Immature natural killer cell (primary cell): ENCODE data around the gene SORCS2. TPM values are rescaled to one million over a fixed set of nuclear protein-coding genes. Genes with fewer than 3 reads are reported as not detected.

Source experiments
- DNase-seq, 3 donors: peaks; one replicate each; pipeline ENCODE4 v3.0.0; 2022; ENCODE audit warnings: mixed read lengths in 1 of 3
- H3K27ac Mint-ChIP-seq, 6 donors: one replicate each; pipeline ENCODE4 v1.8.0; 2020; ENCODE audit warnings: mixed read lengths in 6 of 6, mild to moderate bottlenecking in 5 of 6, inconsistent platforms in 4 of 6, moderate library complexity in 3 of 6
- H3K27me3 Mint-ChIP-seq, 3 donors: one replicate each; pipeline ENCODE4 v1.8.0; 2020 to 2021; ENCODE audit warnings: low read depth in 3 of 3, mild to moderate bottlenecking in 3 of 3, mixed read lengths in 3 of 3, moderate library complexity in 3 of 3, inconsistent platforms in 1 of 3
- H3K36me3 Mint-ChIP-seq, 3 donors: one replicate each; pipeline ENCODE4 v1.8.0; 2020; ENCODE audit warnings: mixed read lengths in 3 of 3, inconsistent platforms in 2 of 3, mild to moderate bottlenecking in 2 of 3
- H3K4me1 Mint-ChIP-seq, 2 donors: one replicate each; pipeline ENCODE4 v1.8.0; 2020; ENCODE audit warnings: inconsistent platforms in 2 of 2, mild to moderate bottlenecking in 2 of 2, mixed read lengths in 2 of 2, moderate library complexity in 1 of 2
- H3K4me3 Mint-ChIP-seq, 5 donors: one replicate each; pipeline ENCODE4 v1.8.0; 2020; ENCODE audit warnings: mild to moderate bottlenecking in 5 of 5, mixed read lengths in 5 of 5, inconsistent platforms in 3 of 5, moderate library complexity in 3 of 5
- H3K9me3 Mint-ChIP-seq, 6 donors: one replicate each; pipeline ENCODE4 v1.8.0; 2020; ENCODE audit warnings: mild to moderate bottlenecking in 6 of 6, mixed read lengths in 6 of 6, inconsistent platforms in 4 of 6, moderate library complexity in 3 of 6
- polyA plus RNA-seq, 3 donors: library from polyadenylated mRNA; unstranded; fragments of 300-500 nt; fragmentation: Illumina TruSeq; gene quantifications; one replicate each; pipeline ENCODE4 v1.2.3, GENCODE V29; 2021

Gene SORCS2
- polyA plus RNA-seq, 3 donors from 2014 or later, result 0.04 to 0.16 TPM; not detected in 1

- H3K27ac Mint-ChIP-seq, result no peak overlapping the region
- no peaks in the 10 kb centered on the region for H3K36me3 Mint-ChIP-seq
- no peaks in the 10 kb centered on the region for H3K4me1 Mint-ChIP-seq
- H3K27me3 Mint-ChIP-seq, result no peaks in the 10 kb centered on the region
- no peaks in the 10 kb centered on the region for H3K9me3 Mint-ChIP-seq
- no peak overlapping the region for H3K4me3 Mint-ChIP-seq
- no peak for DNase-seq
Observed at GRCh38 chr4:7736436-7737267, 544.3 kb downstream of the SORCS2 start.

DNA sequence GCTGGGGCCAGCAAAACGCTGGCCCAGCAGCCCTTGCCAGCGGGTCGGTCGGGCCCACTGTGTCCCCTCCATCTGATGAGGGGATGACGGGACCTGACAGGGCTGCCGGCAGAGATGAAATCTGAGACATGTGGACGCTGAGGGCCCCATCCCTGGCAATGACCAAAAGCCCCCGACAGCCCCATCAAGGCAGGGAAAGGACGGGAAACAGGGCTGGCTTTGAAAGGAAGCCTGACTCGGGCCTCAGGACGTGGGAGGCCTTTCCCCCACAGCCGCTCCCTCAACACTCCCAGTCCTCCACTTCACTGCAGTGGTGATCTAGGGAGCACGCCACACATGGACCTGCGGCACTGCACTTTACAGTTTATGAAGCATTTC, 544.9 kb downstream of the SORCS2 start:
- H3K4me1 Mint-ChIP-seq, result no peaks in the 10 kb centered on the region
- H3K9me3 Mint-ChIP-seq, result no peaks in the 10 kb centered on the region
- no peaks in the 10 kb centered on the region for H3K36me3 Mint-ChIP-seq

DNA sequence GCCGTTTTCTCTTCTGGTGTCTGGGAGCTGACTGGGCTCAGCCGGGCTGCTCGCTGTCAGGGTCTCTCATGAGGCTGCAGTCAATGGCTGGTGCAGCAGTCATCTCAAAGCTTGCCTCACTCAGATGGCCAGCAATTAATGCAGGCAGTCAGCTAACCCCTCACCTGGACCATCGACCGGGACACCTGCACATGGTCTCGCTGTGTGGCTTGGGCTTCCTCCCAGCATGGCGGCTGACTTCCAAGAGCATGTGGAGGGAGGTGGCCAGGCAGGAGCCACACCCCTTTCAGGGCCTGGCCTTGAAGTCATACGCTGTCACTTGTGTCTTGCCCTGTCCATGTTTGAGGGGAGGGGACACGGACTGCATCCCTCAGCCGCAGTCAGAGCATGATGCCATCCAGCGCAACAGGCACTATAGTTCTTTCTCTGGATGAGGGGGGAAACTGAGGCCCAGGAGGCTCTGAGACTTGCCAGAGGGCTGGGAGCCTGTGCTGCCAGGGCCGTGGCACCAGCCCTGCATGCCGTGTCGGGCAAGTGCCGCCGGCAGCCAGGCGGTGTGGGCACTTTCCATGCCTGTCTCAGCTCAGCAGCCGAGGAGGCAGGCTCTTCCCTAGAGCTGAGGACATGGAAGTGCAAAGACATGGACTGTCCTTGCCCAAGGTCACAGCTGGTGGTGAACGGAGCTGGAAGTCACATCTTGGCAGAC, 545.6 kb downstream of the SORCS2 start:
- no peaks in the 10 kb centered on the region for H3K9me3 Mint-ChIP-seq
- no peak overlapping the region for H3K27ac Mint-ChIP-seq
- no peaks in the 10 kb centered on the region for H3K27me3 Mint-ChIP-seq
- H3K4me3 Mint-ChIP-seq, result no peak overlapping the region
- no peak for DNase-seq
- H3K36me3 Mint-ChIP-seq, result no peaks in the 10 kb centered on the region
- no peaks in the 10 kb centered on the region for H3K4me1 Mint-ChIP-seq

More for the DNA sequence above, 544.9 kb downstream of the SORCS2 start:
- H3K27ac Mint-ChIP-seq, result no peak overlapping the region
- H3K27me3 Mint-ChIP-seq, result no peaks in the 10 kb centered on the region
- no peak overlapping the region for H3K4me3 Mint-ChIP-seq
- DNase-seq, result no peak

DNA sequence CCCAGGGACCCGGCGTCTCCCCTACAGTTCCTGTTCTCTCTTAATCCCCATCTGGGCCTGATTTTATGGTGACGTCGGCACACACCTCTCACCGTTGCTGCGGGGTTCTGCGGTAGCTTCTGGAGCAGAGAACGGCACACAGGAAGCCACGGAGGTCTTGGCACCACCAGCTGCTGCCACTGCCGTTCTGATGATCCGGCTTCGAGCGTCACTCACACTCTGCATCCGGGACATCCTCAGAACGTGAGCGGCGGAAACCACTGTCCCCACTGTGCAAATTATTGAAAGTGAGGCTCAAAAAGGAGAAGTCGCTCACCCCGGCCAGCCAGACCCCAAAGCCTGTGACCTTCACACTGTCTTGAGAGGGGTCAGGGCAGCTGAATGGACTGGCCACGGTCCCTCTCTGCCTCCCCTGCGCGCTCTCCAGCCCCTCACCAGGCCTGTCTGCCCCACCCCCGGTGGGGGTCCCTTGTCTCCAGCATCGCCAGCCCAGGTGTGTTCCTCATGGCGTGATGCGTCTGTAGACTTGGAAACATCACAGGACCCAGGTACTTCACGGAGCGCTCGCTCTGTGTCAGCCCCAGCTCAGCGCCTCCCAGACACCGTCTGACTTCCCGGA, 546.2 kb downstream of the SORCS2 start:
- no peaks in the 10 kb centered on the region for H3K27me3 Mint-ChIP-seq
- no peaks in the 10 kb centered on the region for H3K9me3 Mint-ChIP-seq
- H3K36me3 Mint-ChIP-seq, result no peaks in the 10 kb centered on the region
- no peak for DNase-seq
- no peak overlapping the region for H3K4me3 Mint-ChIP-seq
- H3K27ac Mint-ChIP-seq, result no peak overlapping the region
- no peaks in the 10 kb centered on the region for H3K4me1 Mint-ChIP-seq

- no peaks in the 10 kb centered on the region for H3K4me1 Mint-ChIP-seq
- no peak for DNase-seq
- H3K27me3 Mint-ChIP-seq, result peaks cover 0 to 1% (median 0%) of the 10 kb centered on the region in 3 donors
- H3K4me3 Mint-ChIP-seq, result no peak overlapping the region
- H3K36me3 Mint-ChIP-seq, result no peaks in the 10 kb centered on the region
- H3K27ac Mint-ChIP-seq, result no peak overlapping the region
- H3K9me3 Mint-ChIP-seq, result no peaks in the 10 kb centered on the region
Observed at GRCh38 chr4:7739077-7739917, 547.0 kb downstream of the SORCS2 start.

DNA sequence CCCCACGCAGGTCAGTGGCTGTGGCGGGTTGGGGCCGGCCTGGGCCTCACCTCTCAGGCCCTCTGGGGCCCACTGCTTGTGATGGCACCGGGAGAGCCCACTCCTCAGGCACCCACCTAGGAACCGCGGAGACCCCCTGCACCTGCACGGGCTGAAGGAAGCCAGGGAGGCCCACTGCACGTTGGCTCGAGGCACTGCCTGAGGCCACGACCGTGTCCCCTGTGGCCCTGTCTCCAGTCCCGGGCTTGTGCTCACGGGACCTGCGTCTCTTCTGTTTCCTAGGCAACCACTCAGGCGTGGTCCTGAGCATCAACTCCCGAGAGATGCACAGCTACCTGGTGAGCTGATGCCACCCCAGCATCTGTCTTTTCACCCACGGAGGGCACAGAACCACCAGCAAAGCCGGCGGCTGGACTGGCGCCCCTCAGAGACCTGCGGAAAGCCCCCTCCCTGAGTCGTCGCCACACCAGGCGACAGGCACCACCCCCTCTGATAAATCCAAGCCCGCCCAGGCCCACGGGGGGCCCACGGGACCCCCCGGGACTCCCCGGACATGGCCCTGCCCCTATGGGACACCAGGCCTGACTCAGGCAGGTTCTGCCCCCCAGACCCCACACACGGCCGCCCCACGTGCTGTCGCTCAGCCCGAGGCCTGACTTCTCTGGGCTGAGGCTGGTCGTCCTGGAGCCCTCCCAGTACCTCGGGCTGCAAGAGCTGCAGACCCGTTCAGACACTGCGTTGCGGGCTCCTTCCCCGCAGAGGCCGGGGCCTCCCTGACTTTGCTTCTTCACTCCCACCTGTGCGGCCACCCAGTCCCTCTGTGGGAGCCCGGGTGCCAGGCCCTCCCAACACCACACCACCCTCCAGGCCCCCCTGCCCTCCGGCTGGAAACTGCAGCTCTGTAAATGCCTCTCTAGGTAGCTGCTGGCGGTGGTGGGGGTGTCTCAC, 547.9 kb downstream of the SORCS2 start:
- DNase-seq, result no peak
- peaks cover 0 to 1% (median 0%) of the 10 kb centered on the region in 3 donors for H3K27me3 Mint-ChIP-seq
- H3K9me3 Mint-ChIP-seq, result no peaks in the 10 kb centered on the region
- H3K27ac Mint-ChIP-seq, result no peak overlapping the region
- H3K36me3 Mint-ChIP-seq, result no peaks in the 10 kb centered on the region
- no peaks in the 10 kb centered on the region for H3K4me1 Mint-ChIP-seq
- no peak overlapping the region for H3K4me3 Mint-ChIP-seq

GRCh38 chr4:7740866-7741525, 548.7 kb downstream of the SORCS2 start:
- Mint-ChIP-seq H3K27me3 (peaks cover 0 to 1% (median 0%) of the 10 kb centered on the region in 3 donors), H3K36me3 (no peaks in the 10 kb centered on the region), H3K9me3 (no peaks in the 10 kb centered on the region), H3K4me1 (no peaks in the 10 kb centered on the region), H3K27ac (no peak overlapping the region), H3K4me3 (no peak overlapping the region)
- DNase-seq, result no peak

- H3K27me3 Mint-ChIP-seq, result peaks cover 0 to 1% (median 0%) of the 10 kb centered on the region in 3 donors
- no peak overlapping the region for H3K27ac Mint-ChIP-seq
- DNase-seq, result no peak
- no peaks in the 10 kb centered on the region for H3K36me3 Mint-ChIP-seq
- no peaks in the 10 kb centered on the region for H3K9me3 Mint-ChIP-seq
- H3K4me3 Mint-ChIP-seq, result no peak overlapping the region
- H3K4me1 Mint-ChIP-seq, result no peaks in the 10 kb centered on the region
Observed at GRCh38 chr4:7741946-7742806, 549.8 kb downstream of the SORCS2 start.

- Mint-ChIP-seq H3K27ac (no peak overlapping the region), H3K27me3 (peaks cover 0 to 1% (median 0%) of the 10 kb centered on the region in 3 donors), H3K36me3 (no peaks in the 10 kb centered on the region), H3K9me3 (no peaks in the 10 kb centered on the region), H3K4me3 (no peak overlapping the region), H3K4me1 (no peaks in the 10 kb centered on the region)
- no peak for DNase-seq
Observed at GRCh38 chr4:7742807-7743280, 550.5 kb downstream of the SORCS2 start.

DNA sequence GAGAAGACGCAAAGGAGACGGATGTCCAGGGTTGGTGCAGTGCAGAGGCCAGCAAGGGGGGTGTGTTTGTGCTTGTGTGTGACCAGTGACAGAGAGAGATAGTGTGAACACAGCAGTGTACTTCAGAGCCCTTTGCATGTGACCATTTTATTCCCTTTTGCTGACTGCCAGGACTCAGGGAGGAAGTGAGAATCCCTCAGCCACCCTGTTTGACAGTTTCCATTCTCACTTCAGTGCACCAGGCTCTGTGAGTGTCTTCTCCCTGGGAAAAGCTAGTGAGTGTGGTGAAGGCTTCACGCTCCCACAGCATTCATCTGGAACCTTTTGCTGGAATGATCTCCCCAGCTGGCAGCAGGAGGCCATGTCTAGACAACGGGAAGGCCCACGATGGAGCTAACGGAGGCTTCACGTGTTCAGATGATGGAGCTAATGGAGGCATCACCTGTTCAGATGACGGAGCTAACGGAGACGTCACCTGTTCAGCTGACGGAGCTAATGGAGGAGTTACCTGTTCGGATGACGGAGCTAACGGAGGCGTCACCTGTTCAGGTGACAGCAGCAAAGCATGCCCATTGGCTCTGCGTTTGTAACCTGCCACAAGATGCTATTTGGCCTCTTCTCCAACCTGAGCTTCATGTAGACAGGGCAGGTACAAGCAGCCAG, 551.9 kb downstream of the SORCS2 start:
- no peak overlapping the region for H3K27ac Mint-ChIP-seq
- no peaks in the 10 kb centered on the region for H3K9me3 Mint-ChIP-seq
- peaks cover 0 to 4% (median 0%) of the 10 kb centered on the region in 3 donors for H3K27me3 Mint-ChIP-seq
- H3K4me3 Mint-ChIP-seq, result no peak overlapping the region
- no peaks in the 10 kb centered on the region for H3K36me3 Mint-ChIP-seq
- no peaks in the 10 kb centered on the region for H3K4me1 Mint-ChIP-seq
- DNase-seq, result no peak

DNA sequence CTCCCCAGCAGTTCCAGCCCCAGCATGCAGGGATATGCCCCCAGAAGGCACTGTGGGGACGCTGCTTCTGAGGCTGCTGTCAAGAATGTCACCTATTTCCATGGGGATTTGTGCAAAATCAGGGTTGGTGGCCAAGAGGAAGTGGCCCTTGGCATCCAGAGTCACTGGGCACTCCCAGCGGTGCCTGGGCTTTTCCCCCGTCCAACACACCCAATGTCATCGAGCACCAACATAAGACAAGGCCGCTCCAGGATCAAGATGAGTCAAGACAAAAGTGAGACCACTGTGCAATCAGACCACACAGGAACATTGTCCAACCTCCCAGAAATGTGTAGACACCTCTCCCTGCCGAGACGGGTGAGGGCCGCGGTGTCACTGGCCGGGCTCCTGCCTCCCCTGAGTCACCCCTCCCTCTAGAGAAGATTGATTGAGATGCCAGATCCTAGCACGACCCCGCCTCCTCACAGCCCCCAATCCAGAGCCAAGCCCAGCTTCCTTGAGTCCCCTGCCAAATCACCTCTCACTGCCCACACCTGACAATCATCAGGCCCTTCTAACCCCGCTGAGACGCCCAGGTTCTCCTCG, 553.1 kb downstream of the SORCS2 start:
- H3K27me3 Mint-ChIP-seq, result peaks cover 0 to 6% (median 0%) of the 10 kb centered on the region in 3 donors
- no peaks in the 10 kb centered on the region for H3K9me3 Mint-ChIP-seq
- no peak overlapping the region for H3K27ac Mint-ChIP-seq
- H3K4me1 Mint-ChIP-seq, result no peaks in the 10 kb centered on the region
- no peak overlapping the region for H3K4me3 Mint-ChIP-seq
- no peaks in the 10 kb centered on the region for H3K36me3 Mint-ChIP-seq
- DNase-seq, result no peak
